SH-SY5Y (cell line): ENCODE results near the gene MRPL17.

ENCODE experiments used
- GATA2 ChIP-seq: IDR thresholded peaks from 2 replicates; pipeline ENCODE4 v1.6.1; 2011; ENCODE audit warnings: mild to moderate bottlenecking, low read depth, low read length
- GATA3 ChIP-seq: IDR thresholded peaks from 2 replicates; pipeline ENCODE4 v1.6.1; 2011; ENCODE audit warnings: low read depth, mild to moderate bottlenecking, low read length, moderate library complexity

Gene MRPL17

DNA sequence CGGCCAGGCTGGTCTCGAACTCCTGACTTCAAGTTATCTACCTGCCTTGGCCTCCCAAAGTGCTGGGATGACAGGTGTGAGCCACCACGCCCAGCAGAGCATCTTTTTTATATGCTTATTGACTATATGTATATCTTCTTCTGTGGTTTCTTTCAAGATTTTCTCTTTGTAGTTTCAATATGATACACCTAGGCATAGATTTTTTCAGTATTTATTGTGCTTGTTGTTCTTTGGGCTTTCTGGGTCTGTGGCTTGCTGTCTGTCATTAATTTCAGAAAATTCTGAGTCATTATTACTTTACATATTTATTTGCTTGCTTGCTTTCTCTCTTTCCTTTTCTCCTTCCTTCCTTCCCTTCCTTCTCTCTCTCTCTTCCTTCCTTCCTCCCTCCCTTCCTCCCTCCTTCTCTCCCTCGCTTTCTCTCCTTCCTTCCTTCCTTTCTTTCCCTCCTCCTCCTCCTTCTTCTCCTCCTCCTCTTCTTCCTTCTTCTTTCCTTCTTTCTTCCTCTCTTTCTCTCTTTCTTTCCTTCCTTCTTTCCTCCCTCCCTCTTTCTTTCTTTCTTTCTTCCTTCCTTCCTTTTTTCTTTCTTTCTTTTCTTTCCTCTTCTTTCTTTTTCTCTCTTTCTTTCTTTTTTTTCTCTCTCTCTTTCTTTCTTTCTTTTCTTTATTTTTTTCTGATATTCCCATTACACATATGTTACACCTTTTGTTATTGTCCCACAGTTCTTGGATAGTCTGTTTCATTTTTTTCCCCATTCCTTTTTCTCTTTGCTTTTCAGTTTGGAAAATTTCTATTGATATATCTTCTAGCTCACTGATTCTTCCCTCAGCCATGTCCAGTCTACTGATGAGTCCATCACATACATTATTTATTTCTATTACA lies 16.6 kb downstream of the MRPL17 start:
- TF ChIP-seq GATA2 (no peak), GATA3 (no peak)

DNA sequence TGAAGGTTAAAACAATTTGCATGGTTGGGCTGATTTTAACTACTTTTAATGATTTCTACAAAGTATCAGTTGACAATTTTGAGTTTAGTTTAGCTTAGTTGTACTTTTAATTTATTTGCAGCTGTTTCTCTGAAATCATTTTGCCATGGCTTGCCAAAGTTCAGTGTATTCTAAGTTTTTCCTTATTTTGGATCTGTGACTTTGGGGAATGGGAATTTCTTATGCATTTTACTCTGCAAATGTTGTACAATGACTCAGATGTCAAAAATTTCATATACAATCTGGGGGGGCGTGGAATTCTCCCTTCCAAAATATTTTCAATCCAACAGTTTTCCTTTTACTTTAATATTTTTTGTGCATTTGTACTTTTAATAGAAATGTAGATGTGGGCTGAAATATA lies 18.6 kb downstream of the MRPL17 start:
- no peak for TF ChIP-seq GATA2
- no peak for TF ChIP-seq GATA3

DNA sequence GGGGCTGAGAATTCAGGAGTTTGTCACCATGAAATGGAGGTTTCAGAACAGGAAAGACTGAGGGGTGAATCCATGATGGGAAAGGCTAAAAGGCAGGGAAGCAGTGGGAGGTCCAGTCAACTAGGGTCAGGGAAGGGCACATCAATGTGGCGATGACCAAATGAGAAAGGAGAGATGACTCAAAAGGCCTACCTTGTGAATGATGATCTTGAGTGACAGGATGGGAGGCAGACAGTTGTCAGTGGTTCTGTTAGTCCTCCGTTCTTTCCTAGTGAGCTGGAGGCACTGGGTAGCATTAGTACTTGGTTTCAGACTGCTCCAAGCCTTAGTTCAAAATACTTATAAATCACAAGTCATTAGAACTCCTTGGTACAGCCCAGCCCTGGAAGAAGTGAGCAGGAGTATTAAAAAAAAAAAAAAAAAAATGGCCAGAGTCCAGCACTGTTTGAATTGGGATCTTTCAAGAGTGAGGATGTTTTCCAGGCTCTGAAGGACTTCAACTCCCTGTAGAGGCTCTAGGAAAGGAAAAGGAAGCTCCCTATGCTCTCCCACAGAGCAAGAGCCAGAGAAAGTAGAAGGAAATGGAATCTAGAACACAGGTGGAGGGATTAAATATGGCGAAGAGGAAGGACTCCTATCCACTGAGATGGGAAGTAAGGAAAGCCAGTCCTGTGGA lies 19.2 kb downstream of the MRPL17 start:
- no peak for TF ChIP-seq GATA2
- TF ChIP-seq GATA3 = no peak

DNA sequence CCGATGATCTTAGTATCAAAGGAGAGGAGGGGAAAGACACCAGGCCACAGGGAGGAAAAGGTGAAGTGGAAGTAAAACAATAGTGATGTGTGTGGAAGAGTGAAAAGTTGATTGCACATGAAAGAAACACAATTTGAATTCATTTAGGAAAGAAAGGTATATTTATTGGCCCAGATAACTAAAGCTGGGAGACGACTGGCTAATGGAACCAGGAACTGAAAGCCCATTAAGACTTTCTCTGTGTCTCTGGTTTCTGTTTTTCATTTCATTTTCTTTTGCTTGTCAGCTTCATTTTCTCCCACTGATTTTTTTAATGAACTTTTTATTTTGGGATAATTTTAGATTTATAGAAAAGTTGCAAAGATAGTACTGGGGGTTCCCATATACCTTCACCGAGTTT lies 22.4 kb downstream of the MRPL17 start:
- TF ChIP-seq GATA3 (no peak), GATA2 (no peak)

GRCh38 chr11:6658647-6659046 lies 24.5 kb downstream of the MRPL17 start:
- no peak for TF ChIP-seq GATA2
- no peak for TF ChIP-seq GATA3

DNA sequence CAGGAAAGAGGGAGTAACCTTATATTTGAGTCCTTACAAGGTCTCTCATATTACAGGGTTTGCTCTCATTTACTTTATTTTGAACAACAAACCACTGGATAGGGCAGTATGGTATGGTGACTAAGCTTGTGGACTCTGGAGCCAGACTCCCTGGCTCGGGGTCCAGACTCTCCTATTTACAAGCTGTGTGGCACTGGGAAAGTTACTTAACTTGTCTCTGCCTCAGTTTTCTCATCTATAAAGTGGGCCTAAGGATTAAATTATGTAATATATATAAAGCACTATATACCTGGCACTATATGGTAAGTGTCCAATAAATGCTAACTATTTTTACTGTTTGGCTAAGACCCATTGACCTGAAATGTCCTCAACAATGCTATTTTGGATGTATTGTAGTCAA lies 25.8 kb downstream of the MRPL17 start:
- TF ChIP-seq GATA2 (no peak), GATA3 (no peak)

GRCh38 chr11:6656936-6657335 lies 26.2 kb downstream of the MRPL17 start:
- no peak for TF ChIP-seq GATA2
- TF ChIP-seq GATA3 = no peak

DNA sequence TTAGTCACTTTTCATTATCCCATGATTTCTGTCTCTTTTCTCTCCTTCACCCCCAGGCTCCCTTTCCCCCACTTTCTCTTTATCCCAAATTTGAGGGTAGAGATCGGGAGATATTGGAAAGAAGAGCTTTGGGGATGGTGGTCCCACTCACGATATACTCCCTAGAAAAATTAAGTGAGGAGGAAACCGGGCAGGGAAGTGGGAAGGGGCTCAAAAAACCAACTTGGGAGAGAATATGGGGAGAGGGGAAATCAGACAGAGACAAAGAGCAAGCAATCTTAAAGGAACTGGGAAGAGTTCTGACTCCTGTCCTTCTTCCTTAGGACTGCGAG lies 26.6 kb downstream of the MRPL17 start:
- no peak for TF ChIP-seq GATA2
- TF ChIP-seq GATA3 = no peak

DNA sequence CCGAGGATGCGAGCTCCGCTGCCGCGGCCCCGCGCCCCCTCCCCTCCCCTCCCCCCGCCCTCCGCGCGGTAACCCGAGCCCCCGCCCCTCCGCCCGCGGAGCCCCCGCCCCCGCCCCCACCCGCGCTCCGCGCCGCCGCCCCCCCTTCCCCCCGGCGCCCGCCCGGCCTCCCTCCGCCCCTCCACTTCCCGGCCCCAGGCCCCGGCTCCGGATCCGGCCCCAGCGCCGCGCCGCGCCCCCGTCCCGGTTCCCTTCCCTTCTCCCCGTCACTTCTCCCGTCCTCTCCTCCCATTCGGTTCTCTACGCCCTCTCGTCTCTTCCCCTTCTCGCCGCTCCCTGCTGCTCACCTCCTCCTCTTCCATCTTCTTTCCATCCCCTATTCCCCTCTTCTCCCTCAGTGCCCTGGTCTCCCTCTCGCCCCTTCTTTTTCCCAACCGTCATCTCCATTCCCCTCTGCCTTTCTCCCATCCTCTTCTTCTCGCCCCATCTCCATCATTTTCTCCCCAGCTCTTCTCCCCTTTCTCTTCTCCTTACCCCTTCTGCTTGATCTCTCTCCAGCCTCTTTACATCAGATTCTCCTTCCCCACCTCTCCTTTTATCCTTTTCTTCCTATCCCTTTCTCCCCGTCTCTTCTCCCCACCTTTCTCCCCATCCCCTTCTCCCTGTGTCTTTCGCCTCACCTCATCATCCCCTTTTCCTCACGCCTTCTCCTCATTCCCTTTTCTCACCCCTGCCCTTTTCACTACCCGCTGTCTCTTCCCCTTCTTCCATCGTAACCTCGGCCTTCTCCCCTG lies 27.2 kb downstream of the MRPL17 start, which contains the start of gene DCHS1:
TSS of gene DCHS1 (minus strand) at position 20 of the 794 bp plus-strand sequence. CDS start 14,196 bp downstream, outside the sequence.
- TF ChIP-seq GATA3 (no peak), GATA2 (no peak)

- no peak for TF ChIP-seq GATA3
- TF ChIP-seq GATA2 = no peak
Measured at GRCh38 chr11:6655020-6655789, 27.9 kb downstream of the MRPL17 start.

DNA sequence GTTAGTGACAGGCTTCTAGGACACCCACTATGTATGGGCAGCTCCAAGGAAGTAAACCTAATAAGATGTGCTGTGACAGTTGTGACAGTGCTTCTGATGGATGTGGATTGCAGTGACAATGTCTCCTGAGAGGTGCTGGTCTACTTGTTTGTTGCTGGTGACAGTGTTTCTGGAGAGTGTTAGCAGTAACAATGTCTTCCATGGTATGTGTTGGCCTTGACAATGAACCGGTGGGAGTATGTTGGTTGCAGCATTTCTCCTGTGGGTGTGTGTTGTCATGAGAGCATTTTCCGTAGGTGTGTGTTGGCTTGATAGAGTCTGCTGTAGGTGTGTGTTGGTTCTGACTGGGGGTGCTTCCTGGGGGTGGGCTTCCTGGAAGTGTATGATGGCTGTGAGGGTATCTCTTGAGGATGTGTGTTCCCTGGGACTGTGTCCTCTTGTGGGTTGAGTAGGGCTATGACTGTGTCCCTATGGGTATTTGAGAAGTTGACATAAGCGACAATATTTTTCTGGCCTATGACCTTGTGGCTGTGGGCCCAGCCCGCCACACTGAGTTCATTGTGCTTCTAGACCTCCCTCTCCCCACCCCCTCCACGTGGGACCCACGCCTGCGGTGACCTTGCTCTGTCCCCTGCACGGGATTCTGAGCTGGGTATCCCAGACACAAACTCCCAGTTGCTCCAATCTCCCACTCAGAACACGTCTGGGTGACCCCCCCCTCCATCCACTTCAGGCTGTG lies 28.7 kb downstream of the MRPL17 start:
- TF ChIP-seq GATA3 = no peak
- TF ChIP-seq GATA2 = no peak

- TF ChIP-seq GATA2 (no peak), GATA3 (no peak)
Measured at GRCh38 chr11:6653656-6654055, 29.5 kb downstream of the MRPL17 start.

GRCh38 chr11:6653097-6653496 lies 30.0 kb downstream of the MRPL17 start:
- no peak for TF ChIP-seq GATA2
- no peak for TF ChIP-seq GATA3
